ENCODE measurements around the gene SLC9A2.

GRCh38 chr2:102589444-102589843 lies 29.9 kb upstream of the SLC9A2 start:
- TF ChIP-seq EZH2 (IDR thresholded peaks at IDR 0.05; ENCODE audit: insufficient read depth, low read length) (no peak), CTCF (IDR thresholded peaks at IDR 0.05; ENCODE audit: insufficient read depth, low read depth, low read length) (no peak)
